Neural crest cell (in vitro differentiated cells): ENCODE results near the gene DOHH. TPM values are rescaled to one million over a fixed set of nuclear protein-coding genes. Genes with fewer than 3 reads are reported as not detected.
A peak's percentile ranks its signal among the peaks of the same experiment; 100 is the strongest.

Source experiments
- DNase-seq: peaks from one replicate; pipeline ENCODE4 v3.0.0; 2021; ENCODE audit warnings: low read depth, mixed read lengths, low spot score
- H3K27ac Mint-ChIP-seq: one replicate; pipeline ENCODE4 v1.8.0; 2021; ENCODE audit warnings: mild to moderate bottlenecking, mixed read lengths; ENCODE audit not compliant: unreplicated experiment
- H3K27me3 Mint-ChIP-seq: 2 replicates; pipeline ENCODE4 v1.8.0; 2021; ENCODE audit warnings: low read depth, mild to moderate bottlenecking, mixed read lengths
- H3K36me3 Mint-ChIP-seq: 2 replicates; pipeline ENCODE4 v1.8.0; 2021; ENCODE audit warnings: low read depth, mild to moderate bottlenecking, mixed read lengths
- H3K4me1 Mint-ChIP-seq: 2 replicates; pipeline ENCODE4 v1.8.0; 2021; ENCODE audit warnings: mixed read lengths
- H3K4me3 Mint-ChIP-seq: one replicate; pipeline ENCODE4 v1.8.0; 2021; ENCODE audit warnings: mild to moderate bottlenecking, mixed read lengths
- H3K9me3 Mint-ChIP-seq: 2 replicates; pipeline ENCODE4 v1.8.0; 2021; ENCODE audit warnings: mixed read lengths
- total RNA-seq: library from RNA; stranded (reverse); gene quantifications from 2 replicates; pipeline ENCODE4 v1.2.1, GENCODE V29; 2021
- TF ChIP-seq, protein P1 (sequence below): fragments of 200-600 bp; sonication (generic); conservative IDR thresholded peaks from 2 replicates; pipeline ENCODE4 v1.5.0; 2021; ENCODE audit warnings: antibody characterized with exemption, mild to moderate bottlenecking

Gene DOHH
- total RNA-seq, 1 donor from 2014 or later: 12.8 TPM

DNA sequence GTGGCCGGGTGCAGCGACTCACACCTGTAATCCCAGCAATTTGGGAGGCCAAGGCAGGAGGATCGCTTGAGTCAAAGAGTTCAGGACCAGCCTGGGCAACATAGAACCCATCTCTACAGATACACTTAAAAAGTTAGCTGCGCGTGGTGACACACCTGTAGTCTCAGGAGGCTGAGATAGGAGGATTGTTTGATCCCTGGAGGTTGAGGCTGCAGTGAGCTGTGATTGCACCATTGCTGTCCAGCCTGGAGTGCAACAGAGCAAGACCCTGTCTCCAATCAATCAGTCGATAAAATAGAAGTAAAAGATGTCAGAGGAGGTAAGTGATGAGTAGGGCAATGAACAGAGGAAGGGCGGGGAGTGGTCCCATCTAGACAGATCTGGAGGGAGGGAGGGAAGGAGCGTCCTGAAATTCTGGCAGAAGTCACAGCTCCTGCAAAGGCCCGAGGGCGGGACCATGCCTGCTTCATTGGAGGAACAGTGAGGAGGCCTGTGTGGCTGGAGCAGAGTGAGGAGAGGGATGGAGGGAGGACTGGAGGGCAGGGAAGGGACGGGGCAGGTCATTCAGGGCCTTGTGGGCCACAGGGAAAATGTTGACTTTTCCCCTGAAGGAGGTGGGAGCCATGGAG, 29.9 kb downstream of the DOHH start:
- DNase-seq: no peak
- Mint-ChIP-seq H3K27ac (no peak overlapping the region), H3K4me1 (no peaks in the 10 kb centered on the region), H3K4me3 (no peak overlapping the region), H3K9me3 (peaks cover 4% of the 10 kb centered on the region), H3K27me3 (peaks cover 68% of the 10 kb centered on the region), H3K36me3 (no peaks in the 10 kb centered on the region)
- TF ChIP-seq, protein P1, sequence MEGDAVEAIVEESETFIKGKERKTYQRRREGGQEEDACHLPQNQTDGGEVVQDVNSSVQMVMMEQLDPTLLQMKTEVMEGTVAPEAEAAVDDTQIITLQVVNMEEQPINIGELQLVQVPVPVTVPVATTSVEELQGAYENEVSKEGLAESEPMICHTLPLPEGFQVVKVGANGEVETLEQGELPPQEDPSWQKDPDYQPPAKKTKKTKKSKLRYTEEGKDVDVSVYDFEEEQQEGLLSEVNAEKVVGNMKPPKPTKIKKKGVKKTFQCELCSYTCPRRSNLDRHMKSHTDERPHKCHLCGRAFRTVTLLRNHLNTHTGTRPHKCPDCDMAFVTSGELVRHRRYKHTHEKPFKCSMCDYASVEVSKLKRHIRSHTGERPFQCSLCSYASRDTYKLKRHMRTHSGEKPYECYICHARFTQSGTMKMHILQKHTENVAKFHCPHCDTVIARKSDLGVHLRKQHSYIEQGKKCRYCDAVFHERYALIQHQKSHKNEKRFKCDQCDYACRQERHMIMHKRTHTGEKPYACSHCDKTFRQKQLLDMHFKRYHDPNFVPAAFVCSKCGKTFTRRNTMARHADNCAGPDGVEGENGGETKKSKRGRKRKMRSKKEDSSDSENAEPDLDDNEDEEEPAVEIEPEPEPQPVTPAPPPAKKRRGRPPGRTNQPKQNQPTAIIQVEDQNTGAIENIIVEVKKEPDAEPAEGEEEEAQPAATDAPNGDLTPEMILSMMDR: no peak

DNA sequence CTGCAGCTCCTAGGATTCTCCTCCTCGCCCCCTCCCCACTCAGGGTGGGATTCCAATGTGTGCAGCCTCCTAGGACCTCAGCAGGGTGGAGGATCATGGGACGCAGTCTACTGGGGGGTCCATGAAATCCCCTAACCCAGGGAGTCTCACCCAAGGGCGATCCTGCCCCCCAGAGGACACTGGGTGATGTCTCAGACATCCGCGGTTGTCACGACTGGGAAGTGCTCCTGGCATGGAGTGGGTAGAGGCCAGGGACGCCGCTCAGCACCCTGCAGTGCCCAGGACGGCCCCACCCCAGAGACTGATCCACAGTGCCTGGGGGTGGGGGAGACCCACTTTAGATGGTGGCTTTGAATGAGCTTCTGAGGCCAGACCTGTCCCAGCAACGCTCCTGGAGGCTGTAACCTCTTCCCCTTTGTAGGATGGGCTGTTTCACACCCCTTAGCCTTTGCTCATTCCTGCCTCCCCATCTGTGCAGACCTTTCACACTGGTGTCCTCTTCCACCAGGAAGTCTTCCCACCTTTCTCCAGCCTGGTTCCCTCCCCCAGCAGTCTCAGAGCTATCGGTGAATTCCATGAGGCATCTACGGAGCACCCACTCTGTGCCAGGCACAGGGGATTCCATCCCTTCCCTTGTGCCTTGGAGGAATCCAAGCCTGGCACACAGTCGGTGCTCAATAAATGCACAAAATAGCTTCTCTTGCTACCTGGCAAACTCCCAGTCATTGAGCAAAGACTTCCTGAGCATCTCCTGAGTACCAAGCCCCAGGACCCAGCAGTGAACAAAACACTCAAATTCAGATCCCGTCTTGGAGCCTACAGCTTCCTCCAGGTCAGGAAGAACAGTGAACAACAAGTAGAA, 30.6 kb downstream of the DOHH start:
- no peaks in the 10 kb centered on the region for H3K4me1 Mint-ChIP-seq
- H3K4me3 Mint-ChIP-seq: peak overlapping the region; percentile 41
- no peaks in the 10 kb centered on the region for H3K36me3 Mint-ChIP-seq
- no peak for DNase-seq
- TF ChIP-seq, protein P1: no peak
- peaks cover 4% of the 10 kb centered on the region for H3K9me3 Mint-ChIP-seq
- peaks cover 75% of the 10 kb centered on the region for H3K27me3 Mint-ChIP-seq
- no peak overlapping the region for H3K27ac Mint-ChIP-seq

DNA sequence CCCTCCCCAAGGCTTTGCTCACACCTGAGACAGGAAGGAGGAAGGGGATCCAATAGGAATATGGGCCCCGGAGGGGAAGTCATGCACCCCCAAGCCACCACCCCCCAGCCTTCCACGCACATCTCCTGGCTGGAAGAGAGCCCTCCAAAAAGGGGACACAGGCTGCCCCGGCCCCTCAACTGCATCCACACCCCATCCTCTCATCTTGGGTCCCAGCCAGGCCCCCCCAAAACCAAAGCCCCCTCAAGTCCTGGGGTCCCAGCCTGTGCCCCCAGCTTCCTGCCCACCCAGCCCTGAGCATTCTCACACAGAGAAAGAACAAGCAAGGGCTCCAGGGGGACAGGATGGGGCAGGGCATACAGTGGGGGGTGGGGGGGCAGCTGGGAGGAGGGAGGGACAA, 32.3 kb downstream of the DOHH start:
- Mint-ChIP-seq H3K27me3 (peaks cover 82% of the 10 kb centered on the region), H3K36me3 (no peaks in the 10 kb centered on the region), H3K9me3 (peaks cover 4% of the 10 kb centered on the region), H3K4me1 (no peaks in the 10 kb centered on the region), H3K4me3 (no peak overlapping the region), H3K27ac (no peak overlapping the region)
- no peak for DNase-seq
- TF ChIP-seq, protein P1: no peak

DNA sequence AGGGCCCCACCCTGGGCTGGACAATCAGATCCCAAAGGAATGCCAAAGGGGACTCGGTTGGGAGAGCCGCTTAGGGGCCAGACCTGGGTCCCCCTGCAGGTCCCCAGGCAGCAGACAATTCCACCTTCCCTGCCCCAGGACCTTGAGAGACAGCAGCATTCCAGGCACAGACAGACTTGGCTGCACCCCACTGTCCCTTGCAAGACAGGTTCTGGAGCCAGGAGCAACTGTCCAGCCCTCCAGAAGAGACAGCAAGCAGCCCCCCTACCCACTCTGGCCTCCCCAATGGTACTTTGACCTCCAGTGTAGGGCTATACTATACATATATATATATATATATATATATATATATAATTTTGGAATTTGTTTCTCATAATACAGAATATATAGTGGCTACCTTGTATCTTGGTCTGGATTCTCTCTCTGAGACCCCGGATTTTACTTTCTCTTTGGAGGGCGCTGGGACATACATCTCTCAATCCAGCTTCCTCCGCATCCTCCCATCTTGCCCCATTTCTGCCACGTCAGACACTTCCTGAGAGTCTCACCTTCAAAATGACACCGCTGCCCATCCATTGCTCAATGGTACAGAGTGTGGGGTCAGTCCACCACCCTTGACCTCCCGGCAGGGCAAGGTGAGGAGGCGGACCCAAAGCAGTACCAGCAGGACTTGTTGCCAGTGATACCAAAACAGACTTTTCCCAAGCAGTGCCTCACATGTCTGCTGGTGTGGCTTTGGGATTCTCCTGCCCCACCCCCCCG, 32.9 kb downstream of the DOHH start:
- Mint-ChIP-seq H3K27me3 (peaks cover 80% of the 10 kb centered on the region), H3K4me1 (peaks cover 4% of the 10 kb centered on the region), H3K4me3 (no peak overlapping the region), H3K27ac (no peak overlapping the region), H3K36me3 (no peaks in the 10 kb centered on the region), H3K9me3 (peaks cover 4% of the 10 kb centered on the region)
- DNase-seq: no peak
- TF ChIP-seq, protein P1: no peak

DNA sequence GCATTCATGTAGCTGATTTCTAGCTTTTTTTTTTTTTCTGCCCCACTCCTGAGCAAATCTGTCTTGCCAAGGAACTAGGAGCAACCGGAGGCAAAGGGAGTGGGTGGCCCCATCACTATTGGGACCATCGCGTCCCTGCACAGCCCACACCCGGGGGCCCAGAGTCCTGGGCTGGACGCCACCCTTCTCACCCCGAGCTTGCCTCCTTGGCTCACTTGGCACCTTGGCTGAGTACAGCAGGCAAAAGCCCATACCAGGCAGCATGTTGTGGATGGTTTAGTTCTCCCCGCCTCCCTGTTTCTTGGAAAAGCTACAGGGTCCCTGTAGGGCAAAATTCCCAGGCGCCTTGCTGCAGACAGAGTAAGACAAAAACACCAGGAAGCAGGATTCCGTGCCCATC, 33.8 kb downstream of the DOHH start:
- DNase-seq: no peak
- no peaks in the 10 kb centered on the region for H3K36me3 Mint-ChIP-seq
- no peak overlapping the region for H3K4me3 Mint-ChIP-seq
- H3K4me1 Mint-ChIP-seq: peaks cover 5% of the 10 kb centered on the region
- TF ChIP-seq, protein P1: no peak
- H3K9me3 Mint-ChIP-seq: peaks cover 4% of the 10 kb centered on the region
- H3K27me3 Mint-ChIP-seq: peaks cover 80% of the 10 kb centered on the region
- H3K27ac Mint-ChIP-seq: no peak overlapping the region
